HepG2 (cell line): ENCODE results near the gene DDRGK1. TPM values are rescaled to one million over a fixed set of nuclear protein-coding genes. Genes with fewer than 3 reads are reported as not detected.

Experiments used
- BRCA1 ChIP-seq: sonication (generic); formaldehyde crosslinking; IDR thresholded peaks from 2 replicates; pipeline ENCODE4 v1.4.0; 2020; ENCODE audit warnings: missing genetic modification reagents
- ELF1 ChIP-seq: sonication (generic); formaldehyde crosslinking; IDR thresholded peaks from 2 replicates; pipeline ENCODE4 v1.4.0; 2020; ENCODE audit warnings: missing genetic modification reagents
- HNF4A ChIP-seq: sonication (generic); formaldehyde crosslinking; IDR thresholded peaks from 2 replicates; pipeline ENCODE4 v1.4.0; 2020; ENCODE audit warnings: missing genetic modification reagents
- JUNB ChIP-seq: sonication (generic); formaldehyde crosslinking; IDR thresholded peaks from 2 replicates; pipeline ENCODE4 v1.8.0; 2022; ENCODE audit warnings: missing genetic modification reagents, mild to moderate bottlenecking, borderline replicate concordance
- KLF6 ChIP-seq: IDR thresholded peaks from 2 replicates; pipeline ENCODE4 v1.8.0; 2016; ENCODE audit warnings: missing biosample characterization, missing genetic modification reagents
- MAZ ChIP-seq, 2 experiments: sonication (generic) in 1 of 2; formaldehyde crosslinking in 1 of 2; IDR thresholded peaks; 2 replicates each; pipeline versions ENCODE4 v1.5.0 to v1.6.1; 2012 to 2020; ENCODE audit warnings: low read depth in 2 of 2, mild to moderate bottlenecking in 2 of 2, borderline replicate concordance in 1 of 2, improper control_type of control experiment in 1 of 2, low read length in 1 of 2, missing genetic modification reagents in 1 of 2, moderate library complexity in 1 of 2
- MYC ChIP-seq: sonication (generic); formaldehyde crosslinking; IDR thresholded peaks from 2 replicates; pipeline ENCODE4 v1.9.0; 2021; ENCODE audit warnings: missing genetic modification reagents, borderline replicate concordance
- NFKBIZ ChIP-seq: IDR thresholded peaks from 2 replicates; pipeline ENCODE4 v1.6.1; 2018; ENCODE audit warnings: missing genetic modification reagents, missing compliant biosample characterization
- PAWR ChIP-seq: sonication (generic); formaldehyde crosslinking; IDR thresholded peaks from 2 replicates; pipeline ENCODE4 v1.4.0; 2020; ENCODE audit warnings: missing genetic modification reagents, mild to moderate bottlenecking, borderline replicate concordance
- SMYD3 ChIP-seq: sonication (generic); formaldehyde crosslinking; IDR thresholded peaks from 2 replicates; pipeline ENCODE4 v1.8.1; 2023; ENCODE audit warnings: mild to moderate bottlenecking, missing genetic modification reagents
- SNAPC2 ChIP-seq: sonication (generic); formaldehyde crosslinking; IDR thresholded peaks from 2 replicates; pipeline ENCODE4 v1.8.1; 2022; ENCODE audit warnings: mild to moderate bottlenecking, missing genetic modification reagents
- SRSF4 ChIP-seq: fragments of 200-400 bp; formaldehyde crosslinking; IDR thresholded peaks from one replicate; pipeline ENCODE4 v1.6.1; 2018; ENCODE audit warnings: mild to moderate bottlenecking, low read depth, low read length, moderate library complexity; ENCODE audit not compliant: poor library complexity, severe bottlenecking
- TAF1 ChIP-seq: sonication (generic); formaldehyde crosslinking; IDR thresholded peaks from 2 replicates; pipeline ENCODE4 v1.4.0; 2020; ENCODE audit warnings: missing genetic modification reagents
- TCF7 ChIP-seq: sonication (generic); IDR thresholded peaks from 2 replicates; pipeline ENCODE4 v1.6.1; 2016; ENCODE audit warnings: antibody characterized with exemption, low read depth
- TGIF2 ChIP-seq: IDR thresholded peaks from 2 replicates; pipeline ENCODE4 v1.6.1; 2016; ENCODE audit warnings: control low read depth, missing compliant biosample characterization
- ZNF234 ChIP-seq: sonication (generic); formaldehyde crosslinking; conservative IDR thresholded peaks from 2 replicates; pipeline ENCODE4 v1.5.1; 2020; ENCODE audit warnings: mild to moderate bottlenecking, missing genetic modification reagents
- ZNF383 ChIP-seq: sonication (generic); formaldehyde crosslinking; IDR thresholded peaks from 2 replicates; pipeline ENCODE4 v1.4.0; 2020; ENCODE audit warnings: missing genetic modification reagents, mild to moderate bottlenecking, borderline replicate concordance
- ZNF530 ChIP-seq: sonication (generic); formaldehyde crosslinking; IDR thresholded peaks from 2 replicates; pipeline ENCODE4 v1.5.0; 2020; ENCODE audit warnings: low read depth, mild to moderate bottlenecking, missing genetic modification reagents
- ZNF557 ChIP-seq: sonication (generic); formaldehyde crosslinking; IDR thresholded peaks from 2 replicates; pipeline ENCODE4 v1.4.0; 2020; ENCODE audit warnings: missing genetic modification reagents
- polyA plus RNA-seq, 8 experiments: library from polyadenylated mRNA; depleted of rRNA in 3 of 8; stranded (reverse) in 7 of 8; unstranded in 1 of 8; fragments of >200 nt; fragmentation: Illumina TruSeq in 4 of 8; extraction: Trizol in 4 of 8; gene quantifications; 2 replicates each; pipeline versions ENCODE4 v1.2.1 to v1.2.3, GENCODE V29; 2011 to 2016; ENCODE audit warnings: low read depth in 4 of 8, missing spikeins in 1 of 8, mixed read lengths in 1 of 8; ENCODE audit not compliant: insufficient read depth in 1 of 8
- total RNA-seq, 5 experiments: library from RNA; depleted of rRNA; stranded (reverse); fragments of >200 nt; fragmentation: Illumina TruSeq; extraction: Trizol; gene quantifications; 2 replicates each; pipeline ENCODE4 v1.2.3, GENCODE V29; 2016; ENCODE audit warnings: low read depth in 1 of 5
- TF ChIP-seq, protein P1 (sequence below): IDR thresholded peaks from 2 replicates; pipeline ENCODE4 v1.6.1; 2018; ENCODE audit warnings: missing genetic modification reagents, mild to moderate bottlenecking, missing compliant biosample characterization
- TF ChIP-seq, protein P2 (sequence below): sonication (generic); formaldehyde crosslinking; IDR thresholded peaks from 2 replicates; pipeline ENCODE4 v1.5.0; 2020; ENCODE audit warnings: missing genetic modification reagents, mild to moderate bottlenecking, borderline replicate concordance
- TF ChIP-seq, protein P3 (sequence below): sonication (generic); formaldehyde crosslinking; IDR thresholded peaks from 2 replicates; pipeline ENCODE4 v1.8.0; 2022; ENCODE audit warnings: missing genetic modification reagents, low read depth, mild to moderate bottlenecking, borderline replicate concordance
- TF ChIP-seq, protein P4 (sequence below): sonication (generic); formaldehyde crosslinking; IDR thresholded peaks from 2 replicates; pipeline ENCODE4 v1.4.0; 2020; ENCODE audit warnings: missing genetic modification reagents
- TF ChIP-seq, protein P5 (sequence below): sonication (generic); formaldehyde crosslinking; IDR thresholded peaks from 2 replicates; pipeline ENCODE4 v1.9.0; 2021; ENCODE audit warnings: missing genetic modification reagents, mild to moderate bottlenecking, borderline replicate concordance

DDRGK1 gene
- total and polyA plus RNA-seq, 2 of the 13 experiments (the other 11 are each of a cell fraction or from before 2014, with no cell fraction given) = 96.7 to 149 TPM

DNA sequence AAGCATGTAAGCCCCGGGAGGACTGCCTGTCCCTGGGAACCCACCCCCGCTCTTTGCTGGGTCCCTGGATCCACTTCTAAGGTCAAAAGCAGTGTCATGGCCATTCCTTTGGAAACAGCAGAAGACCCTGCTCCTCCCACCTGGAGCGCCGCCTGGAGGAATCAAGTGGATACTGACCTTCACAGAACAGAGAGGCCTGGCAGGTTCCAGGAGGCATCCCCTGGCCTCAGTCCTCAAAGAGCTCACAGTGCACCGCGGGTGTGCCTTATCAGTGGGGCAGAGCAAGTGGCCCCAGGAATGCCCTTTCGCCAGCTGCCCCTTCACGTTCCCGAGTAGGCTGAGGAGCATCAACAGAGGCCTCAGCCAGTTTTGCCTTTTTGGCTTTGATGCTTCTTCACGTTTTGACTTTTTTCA is 45.6 kb upstream of the DDRGK1 start (continued):
- TF ChIP-seq, protein P1, sequence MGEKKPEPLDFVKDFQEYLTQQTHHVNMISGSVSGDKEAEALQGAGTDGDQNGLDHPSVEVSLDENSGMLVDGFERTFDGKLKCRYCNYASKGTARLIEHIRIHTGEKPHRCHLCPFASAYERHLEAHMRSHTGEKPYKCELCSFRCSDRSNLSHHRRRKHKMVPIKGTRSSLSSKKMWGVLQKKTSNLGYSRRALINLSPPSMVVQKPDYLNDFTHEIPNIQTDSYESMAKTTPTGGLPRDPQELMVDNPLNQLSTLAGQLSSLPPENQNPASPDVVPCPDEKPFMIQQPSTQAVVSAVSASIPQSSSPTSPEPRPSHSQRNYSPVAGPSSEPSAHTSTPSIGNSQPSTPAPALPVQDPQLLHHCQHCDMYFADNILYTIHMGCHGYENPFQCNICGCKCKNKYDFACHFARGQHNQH (CRISPR knock-in tag) = peak; percentile 69
- TF ChIP-seq BRCA1 (CRISPR knock-in tag) (no peak), TCF7 (no peak), ZNF530 (CRISPR knock-in tag) (no peak), ZNF557 (CRISPR knock-in tag) (no peak), ZNF383 (CRISPR knock-in tag) (no peak), SNAPC2 (no peak), PAWR (CRISPR knock-in tag) (no peak), SRSF4 (no peak), JUNB (CRISPR knock-in tag) (no peak), NFKBIZ (CRISPR knock-in tag) (no peak), MYC (CRISPR knock-in tag) (peak; percentile 22; the same call in 1 of the 2 replicates), ELF1 (CRISPR knock-in tag) (0 out of 2 replicates have a peak, but pooled peaks have one; percentile 33), SMYD3 (CRISPR knock-in tag) (no peak), TGIF2 (CRISPR knock-in tag) (0 out of 2 replicates have a peak, but pooled peaks have one; percentile 40), KLF6 (CRISPR knock-in tag) (no peak), TAF1 (CRISPR knock-in tag) (no peak), MAZ (IDR thresholded peaks at IDR 0.05; ENCODE audit: borderline replicate concordance, low read depth, low read length) (no peak), MAZ (CRISPR knock-in tag; IDR thresholded peaks at IDR 0.05; ENCODE audit: low read depth) (0 out of 2 replicates have a peak, but pooled peaks have one; percentile 30), HNF4A (CRISPR knock-in tag) (peak; percentile 58), ZNF234 (no peak)
- TF ChIP-seq, protein P2, sequence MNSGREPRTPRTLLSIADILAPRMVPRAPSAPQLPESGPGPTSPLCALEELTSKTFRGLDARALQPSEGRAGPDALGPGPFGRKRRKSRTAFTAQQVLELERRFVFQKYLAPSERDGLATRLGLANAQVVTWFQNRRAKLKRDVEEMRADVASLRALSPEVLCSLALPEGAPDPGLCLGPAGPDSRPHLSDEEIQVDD (CRISPR knock-in tag) = no peak
- TF ChIP-seq, protein P3, sequence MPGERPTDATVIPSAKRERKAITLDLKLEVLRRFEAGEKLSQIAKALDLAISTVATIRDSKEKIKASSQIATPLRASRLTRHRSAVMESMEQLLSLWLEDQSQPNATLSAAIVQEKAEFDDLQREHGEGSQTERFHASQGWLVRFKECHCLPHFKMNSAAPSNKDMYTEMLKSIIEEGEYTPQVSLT (CRISPR knock-in tag) = no peak
- TF ChIP-seq, protein P4, sequence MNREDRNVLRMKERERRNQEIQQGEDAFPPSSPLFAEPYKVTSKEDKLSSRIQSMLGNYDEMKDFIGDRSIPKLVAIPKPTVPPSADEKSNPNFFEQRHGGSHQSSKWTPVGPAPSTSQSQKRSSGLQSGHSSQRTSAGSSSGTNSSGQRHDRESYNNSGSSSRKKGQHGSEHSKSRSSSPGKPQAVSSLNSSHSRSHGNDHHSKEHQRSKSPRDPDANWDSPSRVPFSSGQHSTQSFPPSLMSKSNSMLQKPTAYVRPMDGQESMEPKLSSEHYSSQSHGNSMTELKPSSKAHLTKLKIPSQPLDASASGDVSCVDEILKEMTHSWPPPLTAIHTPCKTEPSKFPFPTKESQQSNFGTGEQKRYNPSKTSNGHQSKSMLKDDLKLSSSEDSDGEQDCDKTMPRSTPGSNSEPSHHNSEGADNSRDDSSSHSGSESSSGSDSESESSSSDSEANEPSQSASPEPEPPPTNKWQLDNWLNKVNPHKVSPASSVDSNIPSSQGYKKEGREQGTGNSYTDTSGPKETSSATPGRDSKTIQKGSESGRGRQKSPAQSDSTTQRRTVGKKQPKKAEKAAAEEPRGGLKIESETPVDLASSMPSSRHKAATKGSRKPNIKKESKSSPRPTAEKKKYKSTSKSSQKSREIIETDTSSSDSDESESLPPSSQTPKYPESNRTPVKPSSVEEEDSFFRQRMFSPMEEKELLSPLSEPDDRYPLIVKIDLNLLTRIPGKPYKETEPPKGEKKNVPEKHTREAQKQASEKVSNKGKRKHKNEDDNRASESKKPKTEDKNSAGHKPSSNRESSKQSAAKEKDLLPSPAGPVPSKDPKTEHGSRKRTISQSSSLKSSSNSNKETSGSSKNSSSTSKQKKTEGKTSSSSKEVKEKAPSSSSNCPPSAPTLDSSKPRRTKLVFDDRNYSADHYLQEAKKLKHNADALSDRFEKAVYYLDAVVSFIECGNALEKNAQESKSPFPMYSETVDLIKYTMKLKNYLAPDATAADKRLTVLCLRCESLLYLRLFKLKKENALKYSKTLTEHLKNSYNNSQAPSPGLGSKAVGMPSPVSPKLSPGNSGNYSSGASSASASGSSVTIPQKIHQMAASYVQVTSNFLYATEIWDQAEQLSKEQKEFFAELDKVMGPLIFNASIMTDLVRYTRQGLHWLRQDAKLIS (CRISPR knock-in tag) = no peak
- TF ChIP-seq, protein P5, sequence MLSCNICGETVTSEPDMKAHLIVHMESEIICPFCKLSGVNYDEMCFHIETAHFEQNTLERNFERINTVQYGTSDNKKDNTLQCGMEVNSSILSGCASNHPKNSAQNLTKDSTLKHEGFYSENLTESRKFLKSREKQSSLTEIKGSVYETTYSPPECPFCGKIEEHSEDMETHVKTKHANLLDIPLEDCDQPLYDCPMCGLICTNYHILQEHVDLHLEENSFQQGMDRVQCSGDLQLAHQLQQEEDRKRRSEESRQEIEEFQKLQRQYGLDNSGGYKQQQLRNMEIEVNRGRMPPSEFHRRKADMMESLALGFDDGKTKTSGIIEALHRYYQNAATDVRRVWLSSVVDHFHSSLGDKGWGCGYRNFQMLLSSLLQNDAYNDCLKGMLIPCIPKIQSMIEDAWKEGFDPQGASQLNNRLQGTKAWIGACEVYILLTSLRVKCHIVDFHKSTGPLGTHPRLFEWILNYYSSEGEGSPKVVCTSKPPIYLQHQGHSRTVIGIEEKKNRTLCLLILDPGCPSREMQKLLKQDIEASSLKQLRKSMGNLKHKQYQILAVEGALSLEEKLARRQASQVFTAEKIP = no peak
